A549 (cell line): ENCODE measurements around the gene KCNK2. TPM values are rescaled to one million over a fixed set of nuclear protein-coding genes. Genes with fewer than 3 reads are reported as not detected.

Experiments used
- ATAC-seq, 2 experiments: fragments of 200-7000 bp in 1 of 2; fragments of >200 bp in 1 of 2; cut with Nextera tagmentation in 1 of 2; cut with Tn5 transposase in 1 of 2; 3 replicates each; pipeline versions ENCODE4 v1.8.0 to v1.9.1; 2018 to 2020; ENCODE audit warnings: mild to moderate bottlenecking in 1 of 2, moderate library complexity in 1 of 2
- CTCF ChIA-PET: fragments of 300-600 bp; sonication (Branson Sonifier 250); formaldehyde crosslinking; extraction: SDS; loops from one replicate; lab custom pipeline; 2021; ENCODE audit warnings: antibody characterized with exemption, inconsistent platforms; lab: Yijun Ruan, JAX
- POLR2A ChIA-PET: fragments of 350-600 bp; formaldehyde crosslinking; extraction: SDS; loops from one replicate; lab custom pipeline; 2021; ENCODE audit warnings: antibody characterized with exemption, inconsistent platforms; lab: Yijun Ruan, JAX
- DNase-seq, 2 experiments: peaks; one replicate each; pipeline versions ENCODE4 v3.0.0 to v3.0.0-alpha.2; 2011 to 2016; ENCODE audit warnings: low read depth in 1 of 2, low spot score in 1 of 2
- FAIRE-seq: peaks from 2 replicates; lab custom pipeline; 2011; peaks lifted over from hg19 to GRCh38; lab: Jason Lieb, UNC
- H3K27ac ChIP-seq, 2 experiments: fragments of >200 bp; sonication (Bioruptor Twin); formaldehyde crosslinking; 3 replicates each; pipeline ENCODE4 v1.5.1; 2016 to 2017
- H3K4me1 ChIP-seq: fragments of >200 bp; sonication (Bioruptor Twin); formaldehyde crosslinking; 3 replicates; pipeline ENCODE4 v1.6.1; 2016
- H3K4me2 ChIP-seq: fragments of >200 bp; sonication (Bioruptor Twin); formaldehyde crosslinking; 3 replicates; pipeline ENCODE4 v1.6.1; 2016
- H3K4me3 ChIP-seq: fragments of >200 bp; sonication (Bioruptor Twin); formaldehyde crosslinking; 3 replicates; pipeline ENCODE4 v1.5.1; 2016
- H3K9me3 ChIP-seq: fragments of >200 bp; sonication (Bioruptor Twin); formaldehyde crosslinking; 3 replicates; pipeline ENCODE4 v1.6.1; 2016
- BCL3 ChIP-seq: fragments of >200 bp; sonication (Bioruptor Twin); formaldehyde crosslinking; IDR thresholded peaks from 3 replicates; pipeline ENCODE4 v1.6.1; 2016
- BHLHE40 ChIP-seq: IDR thresholded peaks from 2 replicates; pipeline ENCODE4 v1.6.1; 2012; ENCODE audit warnings: low read depth, low read length, inconsistent platforms
- CEBPB ChIP-seq, 2 experiments: fragments of >200 bp in 1 of 2; sonication (Bioruptor Twin) in 1 of 2; formaldehyde crosslinking in 1 of 2; IDR thresholded peaks; 2 replicates each; pipeline ENCODE4 v1.6.1; 2012 to 2016
- CHD2 ChIP-seq: fragments of 150-350 bp; IDR thresholded peaks from 2 replicates; pipeline ENCODE4 v1.6.1; 2014; ENCODE audit warnings: low read length; ENCODE audit not compliant: partially characterized antibody
- CHD4 ChIP-seq: fragments of 200-600 bp; sonication (generic); IDR thresholded peaks from 2 replicates; pipeline ENCODE4 v1.6.1; 2016; ENCODE audit warnings: antibody characterized with exemption, mild to moderate bottlenecking, borderline replicate concordance
- CTCF ChIP-seq: fragments of >200 bp; sonication (Bioruptor Twin); formaldehyde crosslinking; IDR thresholded peaks from 3 replicates; pipeline ENCODE4 v1.5.1; 2016
- EP300 ChIP-seq, 2 experiments: fragments of >200 bp; sonication (Bioruptor Twin); formaldehyde crosslinking; IDR thresholded peaks; 2 replicates in 1 of 2; 3 replicates in 1 of 2; pipeline ENCODE4 v1.6.1; 2016 to 2017
- ESRRA ChIP-seq: fragments of 150-350 bp; IDR thresholded peaks from 2 replicates; pipeline ENCODE4 v1.6.1; 2014; ENCODE audit warnings: mild to moderate bottlenecking, low read length, borderline replicate concordance
- FOSB ChIP-seq: fragments of 250-450 bp; sonication (Bioruptor Pico); IDR thresholded peaks from 2 replicates; pipeline ENCODE4 v1.5.0; 2020; ENCODE audit warnings: mild to moderate bottlenecking, moderate library complexity
- FOSL2 ChIP-seq, 2 experiments: fragments of 450-650 bp in 1 of 2; fragments of >200 bp in 1 of 2; sonication (Bioruptor Twin) in 1 of 2; formaldehyde crosslinking; IDR thresholded peaks; 2 replicates each; pipeline versions ENCODE4 v1.5.0 to v1.6.1; 2016 to 2020; ENCODE audit warnings: mild to moderate bottlenecking in 1 of 2, moderate library complexity in 1 of 2
- GATA3 ChIP-seq: IDR thresholded peaks from 2 replicates; pipeline ENCODE4 v1.6.1; 2012; ENCODE audit warnings: borderline replicate concordance
- HEYL ChIP-seq: fragments of 250-450 bp; sonication (Bioruptor Pico); IDR thresholded peaks from 2 replicates; pipeline ENCODE4 v1.8.0; 2021; ENCODE audit warnings: mild to moderate bottlenecking, moderate library complexity
- HMGXB4 ChIP-seq: fragments of 250-450 bp; sonication (Bioruptor Pico); IDR thresholded peaks from 2 replicates; pipeline ENCODE4 v1.5.0; 2021; ENCODE audit warnings: mild to moderate bottlenecking, moderate library complexity, borderline replicate concordance
- HOXA7 ChIP-seq: fragments of 250-450 bp; sonication (Bioruptor Pico); IDR thresholded peaks from 2 replicates; pipeline ENCODE4 v1.5.0; 2020; ENCODE audit warnings: mild to moderate bottlenecking, moderate library complexity
- NFE2L2 ChIP-seq: fragments of 150-350 bp; conservative IDR thresholded peaks from 2 replicates; pipeline ENCODE4 v1.6.1; 2014; ENCODE audit warnings: low read length
- NR3C1 ChIP-seq: fragments of >200 bp; sonication (Bioruptor Twin); formaldehyde crosslinking; IDR thresholded peaks from 3 replicates; pipeline ENCODE4 v1.6.1; 2017
- RAD21 ChIP-seq, 2 experiments: fragments of >200 bp in 1 of 2; sonication (Bioruptor Twin) in 1 of 2; formaldehyde crosslinking in 1 of 2; IDR thresholded peaks in 1 of 2; conservative IDR thresholded peaks in 1 of 2; 2 replicates in 1 of 2; 3 replicates in 1 of 2; pipeline ENCODE4 v1.6.1; 2012 to 2018; ENCODE audit warnings: inconsistent platforms in 1 of 2
- RARB ChIP-seq: fragments of 250-450 bp; sonication (Bioruptor Pico); IDR thresholded peaks from 2 replicates; pipeline ENCODE4 v1.8.0; 2021; ENCODE audit warnings: mild to moderate bottlenecking, moderate library complexity
- RCOR1 ChIP-seq: fragments of 150-350 bp; IDR thresholded peaks from 2 replicates; pipeline ENCODE4 v1.6.1; 2014; ENCODE audit warnings: antibody characterized with exemption, low read length, low read depth
- RFX5 ChIP-seq: fragments of 450-650 bp; IDR thresholded peaks from 2 replicates; pipeline ENCODE4 v1.7.1; 2014; ENCODE audit warnings: antibody characterized with exemption, mild to moderate bottlenecking, moderate library complexity
- SMC3 ChIP-seq: fragments of >200 bp; sonication (Bioruptor Twin); formaldehyde crosslinking; IDR thresholded peaks from 3 replicates; pipeline ENCODE4 v1.6.1; 2018; ENCODE audit warnings: inconsistent platforms
- TFCP2L1 ChIP-seq: fragments of 250-450 bp; sonication (Bioruptor Pico); IDR thresholded peaks from 2 replicates; pipeline ENCODE4 v1.5.0; 2021; ENCODE audit warnings: mild to moderate bottlenecking
- TP53 ChIP-seq: fragments of 250-450 bp; sonication (Bioruptor Pico); IDR thresholded peaks from 2 replicates; pipeline ENCODE4 v1.5.0; 2021; ENCODE audit warnings: mild to moderate bottlenecking, moderate library complexity
- ZC3H11A ChIP-seq: fragments of 450-650 bp; IDR thresholded peaks from 2 replicates; pipeline ENCODE4 v1.6.1; 2014; ENCODE audit warnings: antibody characterized with exemption, mild to moderate bottlenecking
- WGBS: methylation state at CpG from one replicate; pipeline ENCODE4 v1.1.6; 2017; ENCODE audit errors: missing lambda C conversion rate; 5-methylcytosine and 5-hydroxymethylcytosine counted together
- polyA plus RNA-seq, 4 experiments: library from polyadenylated mRNA; depleted of rRNA in 3 of 4; stranded (reverse); fragments of >200 nt; fragmentation: RNase III in 1 of 4; extraction: RNeasy Plus Mini Kit Qiagen cat#74134 plus additional on column Dnase treatment in 1 of 4; gene quantifications; 2 replicates in 3 of 4; 3 replicates in 1 of 4; pipeline ENCODE4 v1.2.3, GENCODE V29; 2011 to 2017

Gene KCNK2
- polyA plus RNA-seq, 2 of the 4 experiments (the other 2 are of a cell fraction) = 0.04 TPM; not detected in 1

- TF ChIP-seq ESRRA (no peak), CTCF (peak; percentile 48; the same call in 2 of the 3 replicates), NR3C1 (no peak), GATA3 (no peak), HOXA7 (CRISPR knock-in tag) (no peak), CHD4 (no peak), FOSB (CRISPR knock-in tag) (no peak), HMGXB4 (CRISPR knock-in tag) (no peak)
Measured at GRCh38 chr1:215146240-215146975, 63.9 kb downstream of the KCNK2 start (continued).

- H3K4me1 ChIP-seq = no peaks in the 10 kb centered on the region
- WGBS = 50% methylated on average over 3 of the region's 3 CpGs
- H3K4me2 ChIP-seq = no peak overlapping the region
- no peak for TF ChIP-seq CTCF
- no peak for TF ChIP-seq TFCP2L1 (CRISPR knock-in tag)
- no peak for TF ChIP-seq CHD2
- no peak for TF ChIP-seq EP300 (IDR thresholded peaks at IDR 0.05)
- TF ChIP-seq ZC3H11A = no peak
- no peak for TF ChIP-seq NFE2L2
- no peak for TF ChIP-seq SMC3
- TF ChIP-seq HMGXB4 (CRISPR knock-in tag) = no peak
- no peak for TF ChIP-seq RAD21 (conservative IDR thresholded peaks at IDR 0.05 in 1 of 2, IDR thresholded peaks at IDR 0.05 in 1 of 2)
- no peak for TF ChIP-seq BHLHE40
- TF ChIP-seq GATA3 = no peak
- no peak for TF ChIP-seq BCL3
- no peak for TF ChIP-seq RARB (CRISPR knock-in tag)
- no peak for TF ChIP-seq HEYL (CRISPR knock-in tag)
- TF ChIP-seq TP53 (CRISPR knock-in tag) = no peak
- no peak for TF ChIP-seq CEBPB (IDR thresholded peaks at IDR 0.05)
- TF ChIP-seq ESRRA = no peak
- no peak for TF ChIP-seq RFX5
- no peak for TF ChIP-seq RCOR1
- TF ChIP-seq FOSL2 (IDR thresholded peaks at IDR 0.05) = no peak
- TF ChIP-seq FOSL2 (CRISPR knock-in tag; IDR thresholded peaks at IDR 0.05) = no peak
- H3K27ac ChIP-seq = no peak overlapping the region
- H3K4me3 ChIP-seq = no peak overlapping the region
- FAIRE-seq (no peak), ATAC-seq (no peak), DNase-seq (no peak)
- ChIA-PET POLR2A (no interaction called here), CTCF (interaction anchor here (0.7 to 3.5 kb wide), 14 partner anchors 13 to 818 kb away, joined by 3 to 39 read pairs (median 4); no protein-coding TSS in a partner anchor)
- no peaks in the 10 kb centered on the region for H3K9me3 ChIP-seq
Measured at GRCh38 chr1:215147024-215147423, 64.5 kb downstream of the KCNK2 start.
